ENCODE data around the gene CENPA.
"Not testable (repeated sequence)": the region's sequence is repeated elsewhere in the genome, so short reads cannot be mapped to it uniquely, and the experiment has no call there.

CENPA gene

GRCh38 chr2:26785431-26786206 lies at the start of gene CENPA:
Gene CENPA (plus strand): TSS chr2:26786056. CDS start chr2:26786197, 141 bp downstream.
- peak; percentile 99 to 100 (median 99) for DNase-seq

DNA sequence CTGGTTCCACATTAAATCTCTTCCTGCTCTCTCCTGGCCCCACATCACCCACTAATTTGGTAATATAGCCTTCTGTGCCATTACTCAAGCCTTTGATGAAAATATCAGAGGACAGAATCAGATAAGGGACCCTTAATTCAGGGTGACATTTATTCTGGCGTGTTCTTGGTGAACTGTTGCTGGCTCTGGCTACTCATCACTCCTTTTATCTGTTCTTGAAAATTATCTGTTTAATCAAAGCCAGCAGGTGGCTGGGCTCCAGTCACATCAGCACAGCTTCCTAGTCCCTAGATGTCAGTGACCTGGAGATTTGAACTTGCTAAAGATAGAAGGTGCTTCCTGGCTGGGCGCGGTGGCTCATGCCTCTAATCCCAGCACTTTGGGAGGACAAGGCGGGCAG lies 48.6 kb upstream of the CENPA start:
- no peak for DNase-seq

- no peak for DNase-seq
These were observed 47.4 kb upstream of the CENPA start for GRCh38 chr2:26738481-26738880.

DNA sequence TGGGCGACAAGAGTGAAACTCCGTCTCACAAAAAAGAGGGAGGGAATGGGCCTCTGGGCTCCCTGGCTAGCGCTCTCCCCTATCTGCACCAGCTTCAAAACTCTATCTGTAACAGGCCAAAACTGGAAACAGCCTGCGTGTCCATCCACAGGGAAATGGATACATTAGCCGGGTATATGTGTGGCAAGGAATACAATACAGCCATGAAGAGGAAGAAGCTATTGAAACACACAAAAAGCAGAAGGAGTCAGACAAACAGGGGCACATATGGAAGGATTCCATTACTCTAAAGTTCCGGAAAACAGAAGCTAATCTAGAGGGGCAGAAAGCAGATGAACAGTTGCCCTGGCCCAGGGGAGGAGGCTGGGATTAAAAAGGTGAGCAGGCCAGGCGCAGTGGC lies 46.3 kb upstream of the CENPA start:
- no peak for DNase-seq

DNA sequence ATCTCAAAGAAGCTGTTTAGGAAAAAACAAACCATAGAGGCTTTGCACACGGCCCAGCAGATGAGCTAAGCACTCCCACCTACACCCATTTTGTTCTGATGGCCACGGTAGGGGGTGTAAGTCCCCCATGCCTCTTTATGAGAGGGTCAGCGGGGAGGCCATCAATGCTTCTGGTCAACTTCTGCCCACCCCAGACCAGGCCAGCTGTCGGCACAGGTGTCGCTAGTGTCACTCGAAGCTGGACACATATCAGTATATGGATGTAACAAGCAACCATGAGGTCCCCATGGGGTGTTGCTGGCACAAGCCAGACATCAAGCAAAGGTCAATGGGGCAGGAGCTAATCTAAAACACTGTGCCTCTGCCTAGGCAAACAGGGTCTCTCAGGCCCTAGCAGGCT lies 45.5 kb upstream of the CENPA start:
- DNase-seq, result no peak

- DNase-seq, result no peak
These were observed 45.0 kb upstream of the CENPA start for GRCh38 chr2:26740890-26741302.

DNA sequence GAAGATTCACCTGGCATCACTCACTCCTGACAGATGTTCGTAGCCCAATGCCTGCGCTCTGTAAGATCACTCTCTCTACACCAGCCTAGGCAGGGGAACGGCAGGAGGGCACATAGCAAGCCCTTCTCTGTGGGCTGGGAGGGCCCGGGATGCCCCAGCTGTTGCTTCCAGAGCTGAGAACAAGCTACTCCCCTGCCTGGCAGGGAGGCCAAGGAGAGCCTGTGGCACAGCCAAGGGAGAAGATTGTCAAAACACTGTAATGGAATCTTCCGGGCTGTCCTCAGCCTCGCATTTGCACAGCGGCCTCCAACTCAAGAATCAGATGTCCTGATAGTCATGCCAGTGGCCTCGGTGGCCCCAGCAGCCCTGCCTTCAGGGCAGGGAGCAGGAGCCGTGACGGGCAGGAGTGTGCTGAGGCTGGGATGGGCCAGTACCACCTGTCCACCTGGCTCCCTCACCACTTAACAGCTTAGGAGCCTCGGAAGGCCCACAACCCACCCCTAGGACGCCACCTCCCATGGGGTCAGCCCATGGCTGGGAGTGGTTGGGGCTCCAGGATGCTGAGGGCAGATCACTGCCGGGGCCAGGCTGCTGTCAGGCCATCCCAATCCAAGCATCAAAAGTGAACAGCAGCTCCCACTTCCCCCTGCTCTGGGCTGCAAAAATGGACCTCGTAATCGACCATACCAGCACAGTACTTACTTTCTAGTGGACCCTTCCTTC lies 43.6 kb upstream of the CENPA start:
- no peak for DNase-seq

- no peak for DNase-seq
These were observed 42.0 kb upstream of the CENPA start for GRCh38 chr2:26743852-26744251.

DNA sequence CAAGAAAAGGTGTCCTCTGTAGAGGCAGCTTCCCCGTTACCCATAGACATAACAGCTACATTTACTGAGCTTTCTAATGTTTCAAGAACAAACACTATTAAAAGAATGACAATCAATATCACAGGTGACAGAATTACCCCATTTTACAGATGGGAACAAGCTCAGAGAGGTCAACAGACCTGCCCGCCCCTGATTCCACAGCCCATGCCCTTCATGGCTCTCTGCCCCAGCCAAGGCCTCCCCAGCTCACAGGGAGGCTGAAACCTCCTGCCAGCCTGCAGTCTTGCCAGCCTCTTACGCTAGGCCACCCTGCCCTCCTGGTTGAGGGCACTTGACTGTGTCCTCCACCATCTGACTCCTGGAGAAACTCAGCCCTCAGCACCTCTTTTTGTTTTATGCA lies 40.9 kb upstream of the CENPA start:
- no peak for DNase-seq

- peak; percentile 73 to 91 (median 86) for DNase-seq
These were observed 40.1 kb upstream of the CENPA start for GRCh38 chr2:26745609-26746327.

- no peak for DNase-seq
These were observed 38.9 kb upstream of the CENPA start for GRCh38 chr2:26746934-26747333.

GRCh38 chr2:26749787-26750420 lies 36.0 kb upstream of the CENPA start:
- peak in 2 of 3 experiments; percentile 28 to 44 for DNase-seq

- not testable (repeated sequence) for DNase-seq
These were observed 35.4 kb upstream of the CENPA start for GRCh38 chr2:26750467-26750866.

GRCh38 chr2:26752656-26753055 lies 33.2 kb upstream of the CENPA start:
- peak in 2 of 3 experiments; percentile 41 to 68 for DNase-seq

DNA sequence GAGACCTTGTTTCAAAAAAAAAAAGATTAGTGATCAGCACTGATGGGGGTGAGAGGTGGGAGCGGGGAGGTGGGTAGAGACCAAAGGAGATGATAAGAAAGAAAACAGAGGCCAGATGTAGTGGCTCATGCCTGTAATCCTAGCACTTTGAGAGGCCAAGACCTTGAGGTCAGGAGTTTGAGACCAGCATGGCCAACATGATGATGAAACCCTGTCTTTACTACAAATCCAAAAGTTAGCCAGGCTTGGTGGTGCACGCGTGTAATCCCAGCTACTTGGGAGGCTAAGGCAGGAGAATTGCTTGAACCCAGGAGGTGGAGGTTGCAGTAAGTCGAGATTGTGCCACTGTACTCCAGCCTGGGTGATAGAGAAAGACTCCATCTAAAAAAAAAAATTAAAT lies 31.3 kb upstream of the CENPA start:
- DNase-seq, result no peak

- peak; percentile 55 to 75 (median 69) for DNase-seq
These were observed 30.7 kb upstream of the CENPA start for GRCh38 chr2:26754972-26755670.

- no peak for DNase-seq
These were observed 29.5 kb upstream of the CENPA start for GRCh38 chr2:26756337-26756736.

DNA sequence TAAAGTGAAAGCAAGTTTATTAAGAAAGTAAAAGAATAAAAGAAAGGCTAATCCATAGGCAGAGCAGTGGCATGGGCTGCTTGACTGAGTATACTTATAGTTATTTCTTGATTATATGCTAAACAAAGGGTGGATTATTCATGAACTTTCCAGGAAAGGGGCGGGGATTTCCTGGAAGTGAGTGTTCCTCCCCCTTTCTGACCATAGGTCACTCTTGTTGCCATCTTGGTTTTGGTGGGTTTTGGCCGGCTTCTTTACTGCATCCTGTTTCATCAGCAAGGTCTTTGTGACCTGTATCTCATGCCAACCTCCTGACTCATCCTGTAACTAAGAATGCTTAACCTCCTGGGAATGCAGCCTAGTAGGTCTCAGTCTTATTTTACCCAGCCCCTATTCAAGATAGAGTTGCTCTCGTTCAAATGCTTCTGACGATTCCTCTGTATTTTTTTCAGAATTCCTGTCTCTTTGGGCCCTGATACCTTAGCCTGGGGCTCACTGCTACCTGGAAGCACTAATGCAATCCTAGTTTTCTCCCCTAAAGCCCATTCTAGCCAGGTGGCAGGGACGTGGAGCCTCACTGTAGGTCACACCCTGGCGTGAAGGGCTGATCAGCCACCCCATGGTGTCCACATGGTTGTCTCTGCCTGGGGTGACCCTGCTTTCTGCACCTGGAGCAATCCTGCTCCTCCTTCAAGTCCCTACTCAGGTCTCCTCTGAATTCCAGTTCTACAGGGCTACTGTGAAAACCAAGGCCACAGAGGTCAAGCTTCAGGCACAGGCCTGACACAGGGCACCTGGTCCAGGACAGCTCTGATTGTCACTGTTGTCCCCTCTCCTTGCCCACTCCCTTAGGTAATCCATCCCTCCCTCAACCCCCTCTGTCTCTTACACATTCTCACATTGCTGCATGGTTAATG lies 27.7 kb upstream of the CENPA start:
- DNase-seq, result no peak

- DNase-seq, result no peak
These were observed 27.0 kb upstream of the CENPA start for GRCh38 chr2:26758790-26759321.

DNA sequence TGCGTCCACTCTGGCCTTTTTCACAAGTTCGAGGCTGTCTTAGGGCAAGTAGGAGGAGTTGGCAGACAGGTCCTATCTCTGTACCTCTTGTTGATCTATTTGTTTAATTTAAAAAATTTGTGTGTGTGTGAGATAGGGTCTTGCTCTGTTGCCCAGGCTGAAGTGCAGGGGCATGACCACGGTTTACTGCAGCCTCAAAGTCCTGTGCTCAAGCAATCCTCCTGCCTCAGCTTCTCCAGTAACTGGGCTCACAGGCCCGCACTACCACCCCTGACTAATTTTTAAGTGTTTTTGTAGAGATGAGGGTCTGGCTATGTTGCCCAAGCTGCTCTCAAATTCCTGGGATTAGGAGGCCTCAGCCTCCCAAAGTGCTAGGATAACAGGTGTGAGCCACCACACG lies 26.0 kb upstream of the CENPA start:
- no peak for DNase-seq

DNA sequence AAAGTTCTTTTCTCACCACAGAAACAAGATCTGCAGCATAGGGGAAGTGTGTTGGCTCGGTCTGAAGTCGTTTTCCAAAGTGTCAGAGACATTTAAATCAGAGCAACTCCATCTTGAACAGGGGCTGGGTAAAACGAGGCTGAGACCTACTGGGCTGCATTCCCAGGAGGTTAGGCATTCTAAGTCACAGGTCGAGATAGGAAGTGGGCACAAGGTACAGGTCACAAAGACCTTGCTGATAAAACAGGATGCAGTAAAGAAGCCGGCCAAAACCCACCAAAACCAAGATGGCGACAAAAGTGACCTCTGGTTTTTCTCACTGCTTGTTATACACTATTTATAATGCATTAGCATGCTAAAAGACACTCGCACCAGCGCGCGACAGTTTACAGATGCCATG lies 24.9 kb upstream of the CENPA start:
- DNase-seq, result not testable (repeated sequence)

Measured in NCI-H1417 (cell line).